ENCODE data around the gene SLC1A7.

SLC1A7 gene

GRCh38 chr1:53088616-53089300, 53.7 kb downstream of the SLC1A7 start:
- DNase-seq: no peak

GRCh38 chr1:53087332-53088285, 54.8 kb downstream of the SLC1A7 start:
- DNase-seq: no peak

GRCh38 chr1:53086491-53087070, 55.9 kb downstream of the SLC1A7 start:
- no peak for DNase-seq

- DNase-seq: no peak
These were observed 57.0 kb downstream of the SLC1A7 start for GRCh38 chr1:53085405-53085804.

- no peak for DNase-seq
These were observed 57.9 kb downstream of the SLC1A7 start for GRCh38 chr1:53084589-53084971.

- DNase-seq: no peak
These were observed 58.5 kb downstream of the SLC1A7 start for GRCh38 chr1:53083636-53084588.

GRCh38 chr1:53082826-53083455, 59.5 kb downstream of the SLC1A7 start:
- DNase-seq: no peak

- DNase-seq: no peak
These were observed 60.9 kb downstream of the SLC1A7 start for GRCh38 chr1:53081384-53082066.

- no peak for DNase-seq
These were observed 61.7 kb downstream of the SLC1A7 start for GRCh38 chr1:53080769-53081168.

- no peak for DNase-seq
These were observed 62.4 kb downstream of the SLC1A7 start for GRCh38 chr1:53080041-53080440.

GRCh38 chr1:53079251-53079650, 63.2 kb downstream of the SLC1A7 start:
- no peak for DNase-seq

- DNase-seq: no peak
These were observed 63.9 kb downstream of the SLC1A7 start for GRCh38 chr1:53078333-53079101.

- no peak for DNase-seq
These were observed 64.9 kb downstream of the SLC1A7 start for GRCh38 chr1:53077599-53077965.

- no peak for DNase-seq
These were observed 65.5 kb downstream of the SLC1A7 start for GRCh38 chr1:53076721-53077598.

GRCh38 chr1:53076165-53076564, 66.3 kb downstream of the SLC1A7 start:
- DNase-seq: no peak

- no peak for DNase-seq
These were observed 66.7 kb downstream of the SLC1A7 start for GRCh38 chr1:53075761-53076163.

GRCh38 chr1:53075206-53075605, 67.2 kb downstream of the SLC1A7 start:
- no peak for DNase-seq

- no peak for DNase-seq
These were observed 67.9 kb downstream of the SLC1A7 start for GRCh38 chr1:53074313-53075154.

GRCh38 chr1:53073868-53074311, 68.5 kb downstream of the SLC1A7 start:
- no peak for DNase-seq
